Duodenal mucosa (tissue), 2 donors: ENCODE results near the gene ACOT4.
A peak's percentile ranks its signal among the peaks of the same experiment; 100 is the strongest.

Source experiments
- H3K27ac ChIP-seq: one replicate; pipeline ENCODE4 v1.7.0; 2013; ENCODE audit warnings: low read depth, low read length
- H3K27me3 ChIP-seq, 2 donors: one replicate each; pipeline ENCODE4 v1.7.0; 2013; ENCODE audit warnings: low read length in 2 of 2, control low read depth in 1 of 2; ENCODE audit not compliant: insufficient read depth in 2 of 2, control insufficient read depth in 1 of 2
- H3K36me3 ChIP-seq, 2 donors: one replicate each; pipeline ENCODE4 v1.7.0; 2013; ENCODE audit warnings: low read length in 2 of 2, control low read depth in 1 of 2; ENCODE audit not compliant: insufficient read depth in 2 of 2, control insufficient read depth in 1 of 2
- H3K4me1 ChIP-seq, 2 donors: one replicate each; pipeline ENCODE4 v1.7.0; 2013; ENCODE audit warnings: low read length in 2 of 2, control low read depth in 1 of 2; ENCODE audit not compliant: insufficient read depth in 2 of 2, control insufficient read depth in 1 of 2
- H3K4me3 ChIP-seq, 2 donors: one replicate each; pipeline ENCODE4 v1.7.0; 2013; ENCODE audit warnings: low read length in 2 of 2, low read depth in 1 of 2
- H3K9ac ChIP-seq, 2 donors: one replicate each; pipeline ENCODE4 v1.7.0; 2013; ENCODE audit warnings: low read length in 2 of 2, low read depth in 1 of 2
- H3K9me3 ChIP-seq, 2 donors: one replicate each; pipeline ENCODE4 v1.7.0; 2013; ENCODE audit warnings: low read length in 2 of 2, control low read depth in 1 of 2; ENCODE audit not compliant: control insufficient read depth in 1 of 2

Gene ACOT4

DNA sequence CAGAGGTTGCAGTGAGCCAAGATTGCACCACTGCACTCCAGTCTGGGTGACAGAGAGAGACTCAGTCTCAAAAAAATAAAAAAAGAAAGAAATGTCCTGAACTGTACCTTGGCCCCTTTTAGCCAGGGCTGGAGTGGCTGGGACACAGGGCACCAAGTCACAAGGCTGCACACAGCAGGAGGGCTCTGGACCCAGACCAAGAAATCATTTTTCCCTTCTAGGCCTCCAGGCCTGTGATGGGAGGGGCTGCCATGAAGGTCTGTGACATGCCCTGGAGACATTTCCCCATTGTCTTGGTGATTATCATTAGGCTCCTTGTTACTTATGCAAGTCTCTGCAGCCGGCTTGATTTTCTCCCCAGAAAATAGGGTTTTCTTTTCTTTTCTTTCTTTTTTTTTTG lies 15.6 kb downstream of the ACOT4 start:
- no peaks in the 10 kb centered on the region for H3K27me3 ChIP-seq
- H3K9me3 ChIP-seq: peaks cover 3 to 4% of the 10 kb centered on the region in 2 donors
- no peak overlapping the region for H3K27ac ChIP-seq
- H3K4me3 ChIP-seq: no peak overlapping the region
- H3K4me1 ChIP-seq: no peaks in the 10 kb centered on the region
- H3K9ac ChIP-seq: no peak overlapping the region
- H3K36me3 ChIP-seq: no peaks in the 10 kb centered on the region

DNA sequence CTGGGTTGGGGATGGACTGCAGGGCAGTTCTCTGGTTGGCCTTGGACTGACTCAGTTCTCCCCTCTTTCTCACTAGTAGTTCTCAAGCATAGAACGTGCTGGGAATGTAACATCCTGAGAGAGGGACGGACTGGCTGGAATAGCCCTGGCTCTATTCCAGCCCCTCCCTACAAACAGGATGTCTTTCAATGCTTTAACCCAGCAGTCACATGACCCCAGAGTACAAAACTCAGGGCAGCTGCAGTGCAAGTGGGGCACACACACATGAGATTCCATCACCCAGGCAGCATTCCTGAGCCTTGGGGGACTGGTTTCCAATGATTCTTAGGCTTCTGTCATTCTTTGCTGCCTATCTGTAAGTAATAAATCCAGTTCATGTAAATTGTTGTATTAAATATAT lies 19.0 kb downstream of the ACOT4 start:
- Histone ChIP-seq H3K27me3 (no peaks in the 10 kb centered on the region), H3K9me3 (peaks cover 3 to 4% of the 10 kb centered on the region in 2 donors), H3K27ac (no peak overlapping the region)

DNA sequence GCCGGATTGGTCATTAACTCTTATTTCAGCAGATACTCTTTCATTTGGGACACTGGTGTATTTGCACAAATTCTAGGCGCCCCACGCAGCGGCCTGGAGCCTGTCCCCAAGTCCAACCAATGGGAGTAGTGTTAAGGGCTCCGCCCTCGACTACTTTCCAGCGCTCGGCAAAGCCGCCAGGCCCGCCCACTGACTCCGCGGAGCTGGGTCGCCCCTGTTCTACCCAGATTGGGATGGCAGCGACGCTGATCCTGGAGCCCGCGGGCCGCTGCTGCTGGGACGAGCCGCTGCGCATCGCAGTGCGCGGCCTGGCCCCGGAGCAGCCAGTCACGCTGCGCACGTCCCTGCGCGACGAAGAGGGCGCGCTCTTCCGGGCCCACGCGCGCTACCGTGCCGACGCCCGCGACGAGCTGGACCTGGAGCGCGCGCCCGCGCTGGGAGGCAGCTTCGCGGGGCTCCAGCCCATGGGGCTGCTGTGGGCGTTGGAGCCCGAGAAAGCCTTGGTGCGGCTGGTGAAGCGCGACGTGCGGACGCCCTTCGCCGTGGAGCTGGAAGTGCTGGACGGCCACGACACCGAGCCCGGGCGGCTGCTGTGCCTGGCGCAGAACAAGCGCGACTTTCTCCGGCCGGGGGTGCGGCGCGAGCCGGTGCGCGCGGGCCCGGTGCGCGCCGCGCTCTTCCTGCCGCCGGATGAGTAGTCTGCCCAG lies 20.8 kb downstream of the ACOT4 start, which contains the start of gene ACOT6:
Gene ACOT6, plus strand, starts transcription at position 179 of the 707 bp plus-strand sequence. Its CDS starts 55 bp downstream, at position 234.
- H3K9ac ChIP-seq: peak within 1 kb of the TSS in 1 of 2 donors; percentile 74
- no peaks in the 10 kb centered on the region for H3K36me3 ChIP-seq
- H3K9me3 ChIP-seq: peaks cover 3 to 4% of the 10 kb centered on the region in 2 donors
- peak within 1 kb of the TSS; percentile 50 for H3K27ac ChIP-seq
- H3K4me3 ChIP-seq: peak within 1 kb of the TSS; percentile 69 to 77
- H3K4me1 ChIP-seq: peaks cover 0 to 5% of the 10 kb centered on the region in 2 donors
- no peaks in the 10 kb centered on the region for H3K27me3 ChIP-seq

More for the DNA sequence above, 19.0 kb downstream of the ACOT4 start:
- H3K36me3 ChIP-seq: no peaks in the 10 kb centered on the region
- H3K9ac ChIP-seq: no peak overlapping the region
- no peak overlapping the region for H3K4me3 ChIP-seq
- H3K4me1 ChIP-seq: peaks cover 0 to 5% of the 10 kb centered on the region in 2 donors

DNA sequence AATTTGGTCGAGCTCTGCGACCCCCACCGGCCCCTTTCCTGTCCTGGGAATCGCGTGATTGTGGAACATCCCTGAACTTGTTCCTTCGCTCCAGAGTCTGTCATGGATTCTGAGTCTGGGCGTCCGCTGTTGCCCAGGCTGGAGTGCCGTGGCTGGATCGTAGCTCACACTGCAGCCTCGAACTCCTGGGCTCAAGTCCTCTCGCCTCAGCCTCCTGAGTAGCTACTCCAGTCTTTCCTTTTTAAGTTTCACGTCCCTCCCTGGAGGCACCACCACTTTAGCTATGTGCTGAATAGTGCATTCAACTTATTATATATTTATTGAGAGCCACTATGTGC lies 21.3 kb downstream of the ACOT4 start:
- H3K4me3 ChIP-seq: peak overlapping the region; percentile 69 to 77
- no peaks in the 10 kb centered on the region for H3K27me3 ChIP-seq
- H3K4me1 ChIP-seq: peaks cover 0 to 5% of the 10 kb centered on the region in 2 donors
- peak overlapping the region; percentile 50 for H3K27ac ChIP-seq
- no peaks in the 10 kb centered on the region for H3K36me3 ChIP-seq
- H3K9ac ChIP-seq: peak overlapping the region in 1 of 2 donors; percentile 74
- peaks cover 3 to 4% of the 10 kb centered on the region in 2 donors for H3K9me3 ChIP-seq

DNA sequence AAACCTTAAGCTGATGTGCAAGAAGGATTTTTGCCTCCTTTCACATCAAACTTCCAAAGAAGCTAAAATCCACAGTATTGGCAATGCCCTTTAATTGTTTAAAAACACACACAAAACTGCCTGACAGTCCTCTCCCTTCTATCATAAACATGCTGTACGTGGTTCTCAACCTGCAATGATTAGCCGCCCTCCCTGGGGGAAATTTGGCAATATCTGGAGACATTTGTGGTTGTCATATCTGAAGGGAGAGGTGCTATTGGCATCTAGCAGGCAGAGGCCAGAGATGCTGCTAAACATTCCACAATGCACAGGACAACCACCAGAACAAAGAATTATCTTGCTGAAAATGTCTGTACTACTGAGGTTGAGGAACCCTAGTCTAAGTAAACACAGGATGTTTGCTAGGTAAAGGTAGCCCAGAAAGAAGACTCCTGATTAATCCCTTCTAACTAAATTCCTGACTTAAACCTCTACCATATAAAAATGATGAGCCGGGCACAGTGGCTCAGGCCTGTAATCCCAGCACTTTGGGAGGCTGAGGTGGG lies 21.8 kb downstream of the ACOT4 start:
- Histone ChIP-seq H3K4me3 (peak overlapping the region; percentile 69 to 77), H3K9ac (no peak overlapping the region), H3K4me1 (peaks cover 0 to 5% of the 10 kb centered on the region in 2 donors), H3K27me3 (no peaks in the 10 kb centered on the region), H3K27ac (no peak overlapping the region), H3K36me3 (no peaks in the 10 kb centered on the region), H3K9me3 (peaks cover 3 to 4% of the 10 kb centered on the region in 2 donors)

DNA sequence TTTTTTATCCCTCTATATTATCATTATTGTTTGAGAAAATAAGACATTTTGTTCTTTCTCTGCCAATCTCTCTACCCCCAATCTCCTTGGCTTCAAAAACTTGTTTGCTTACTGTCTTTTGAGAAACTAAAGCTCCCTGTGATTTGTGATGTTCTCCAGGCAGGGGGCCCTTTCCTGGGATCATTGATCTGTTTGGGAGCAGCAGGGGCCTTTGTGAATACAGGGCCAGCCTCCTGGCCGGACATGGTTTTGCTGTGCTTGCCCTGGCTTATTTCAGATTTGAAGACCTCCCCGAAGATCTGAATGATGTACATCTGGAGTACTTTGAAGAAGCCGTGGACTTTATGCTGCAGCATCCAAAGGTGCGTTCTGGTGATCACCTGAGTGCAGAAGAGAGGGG lies 25.2 kb downstream of the ACOT4 start:
- Histone ChIP-seq H3K4me1 (peaks cover 0 to 5% of the 10 kb centered on the region in 2 donors), H3K27me3 (no peaks in the 10 kb centered on the region), H3K27ac (no peak overlapping the region), H3K9ac (no peak overlapping the region), H3K4me3 (no peak overlapping the region), H3K9me3 (no peaks in the 10 kb centered on the region), H3K36me3 (no peaks in the 10 kb centered on the region)

DNA sequence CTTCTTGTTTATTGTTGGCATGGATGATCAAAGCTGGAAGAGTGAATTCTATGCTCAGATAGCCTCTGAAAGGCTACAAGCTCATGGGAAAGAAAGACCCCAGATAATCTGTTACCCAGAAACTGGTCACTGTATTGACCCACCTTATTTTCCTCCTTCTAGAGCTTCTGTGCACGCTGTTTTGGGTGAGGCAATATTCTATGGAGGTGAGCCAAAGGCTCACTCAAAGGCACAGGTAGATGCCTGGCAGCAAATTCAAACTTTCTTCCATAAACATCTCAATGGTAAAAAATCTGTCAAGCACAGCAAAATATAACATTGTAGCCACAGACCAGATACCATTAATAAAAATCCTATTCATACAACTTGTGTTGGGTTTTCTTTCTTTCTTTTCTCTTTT lies 27.9 kb downstream of the ACOT4 start:
- Histone ChIP-seq H3K4me1 (no peaks in the 10 kb centered on the region), H3K36me3 (no peaks in the 10 kb centered on the region), H3K27me3 (no peaks in the 10 kb centered on the region), H3K4me3 (no peak overlapping the region), H3K9me3 (no peaks in the 10 kb centered on the region), H3K9ac (no peak overlapping the region), H3K27ac (no peak overlapping the region)

DNA sequence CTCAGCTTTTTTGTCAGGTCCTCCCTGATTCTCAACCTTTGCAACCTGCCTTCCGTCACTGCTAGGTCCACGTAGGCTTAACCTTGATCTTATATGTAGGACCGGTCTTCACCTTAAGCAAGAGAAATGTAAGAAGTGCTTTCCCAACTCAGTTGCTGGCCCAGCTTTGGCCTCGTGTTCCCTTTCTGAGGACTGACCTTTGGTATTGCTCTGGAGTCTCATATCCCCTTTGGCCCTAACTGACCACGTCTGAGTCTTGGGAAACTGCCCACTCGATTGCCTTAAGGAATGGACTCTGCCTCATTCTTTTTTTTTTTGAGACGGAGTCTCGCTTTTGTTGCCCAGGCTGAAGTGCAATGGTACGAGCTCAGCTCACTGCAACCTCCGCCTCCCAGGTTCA lies 28.6 kb downstream of the ACOT4 start:
- no peak overlapping the region for H3K27ac ChIP-seq
- no peaks in the 10 kb centered on the region for H3K4me1 ChIP-seq
- H3K27me3 ChIP-seq: no peaks in the 10 kb centered on the region

DNA sequence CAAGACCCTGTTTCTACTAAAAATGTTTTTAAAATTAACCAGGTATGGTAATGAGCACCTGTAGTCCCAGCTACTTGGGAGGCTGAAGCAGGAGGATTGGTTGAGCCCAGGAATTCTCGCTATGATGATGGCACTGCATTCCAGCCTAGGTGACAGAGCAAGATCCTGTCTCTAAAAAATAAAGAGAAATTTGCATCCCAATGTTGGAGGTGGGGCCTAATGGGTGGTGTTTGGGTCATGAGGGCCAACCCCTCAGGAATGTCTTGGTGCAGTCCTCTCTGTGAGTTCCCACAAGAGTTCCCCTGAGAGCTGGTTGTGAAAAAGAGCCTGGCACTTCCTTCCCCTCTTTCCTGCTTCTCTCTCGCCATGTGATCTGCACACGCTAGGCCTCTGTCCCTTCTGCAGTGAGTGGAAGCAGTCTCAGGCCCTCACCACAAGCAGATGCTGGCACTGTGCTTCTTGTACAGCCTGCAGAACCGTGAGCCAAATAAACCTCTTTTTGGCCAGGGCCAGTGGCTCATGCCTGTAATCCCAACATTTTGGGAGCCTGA lies 31.9 kb downstream of the ACOT4 start:
- no peaks in the 10 kb centered on the region for H3K36me3 ChIP-seq
- no peak overlapping the region for H3K9ac ChIP-seq
- H3K9me3 ChIP-seq: no peaks in the 10 kb centered on the region
- no peak overlapping the region for H3K27ac ChIP-seq
- no peaks in the 10 kb centered on the region for H3K27me3 ChIP-seq
- no peaks in the 10 kb centered on the region for H3K4me1 ChIP-seq
- H3K4me3 ChIP-seq: no peak overlapping the region

More for the DNA sequence above, 28.6 kb downstream of the ACOT4 start:
- Histone ChIP-seq H3K36me3 (no peaks in the 10 kb centered on the region), H3K4me3 (no peak overlapping the region), H3K9ac (no peak overlapping the region), H3K9me3 (no peaks in the 10 kb centered on the region)

DNA sequence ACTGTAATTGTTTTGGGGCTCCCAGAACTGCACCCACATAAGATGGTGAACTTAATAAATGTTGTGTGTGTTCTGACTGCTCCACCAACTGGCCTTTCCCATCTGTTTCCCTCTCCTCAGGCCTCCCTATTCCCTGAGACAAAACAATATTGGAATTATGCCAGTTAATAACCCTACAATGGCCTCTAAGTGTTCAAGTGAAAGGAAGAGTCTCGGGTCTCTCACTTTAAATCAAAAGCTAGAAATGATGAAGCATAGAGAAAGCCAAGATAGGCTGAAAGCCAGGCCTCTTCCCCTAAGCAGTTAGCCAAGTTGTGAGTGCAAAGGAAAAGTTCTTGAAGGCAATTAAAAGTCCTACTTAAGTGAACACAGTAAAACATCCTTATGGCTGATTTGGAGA lies 34.0 kb downstream of the ACOT4 start:
- no peak overlapping the region for H3K27ac ChIP-seq
- no peaks in the 10 kb centered on the region for H3K36me3 ChIP-seq
- no peak overlapping the region for H3K9ac ChIP-seq
- no peaks in the 10 kb centered on the region for H3K9me3 ChIP-seq
- H3K27me3 ChIP-seq: no peaks in the 10 kb centered on the region
- no peak overlapping the region for H3K4me3 ChIP-seq
- no peaks in the 10 kb centered on the region for H3K4me1 ChIP-seq
